SK-N-SH (cell line): ENCODE data around the gene TFG. TPM values are rescaled to one million over a fixed set of nuclear protein-coding genes. Genes with fewer than 3 reads are reported as not detected.

Source experiments
- CTCF ChIA-PET: fragments of 300-600, 350-600 bp; formaldehyde crosslinking; extraction: SDS; loops from one replicate; lab custom pipeline; 2021; lab: Yijun Ruan, JAX
- POLR2A ChIA-PET: fragments of 350-600 bp; sonication (Branson Sonifier 250); formaldehyde crosslinking; extraction: SDS; loops from one replicate; lab custom pipeline; 2020; ENCODE audit warnings: antibody characterized with exemption, inconsistent platforms; lab: Yijun Ruan, JAX
- DNase-seq: peaks from one replicate; pipeline ENCODE4 v3.0.0; 2012
- H2AFZ ChIP-seq: fragments of 200-600 bp; sonication (generic); 2 replicates; pipeline ENCODE4 v1.8.1; 2016; ENCODE audit warnings: antibody characterized with exemption, mild to moderate bottlenecking, low read depth
- H3F3A ChIP-seq: fragments of 200-600 bp; sonication (generic); replicated peaks from 2 replicates; pipeline ENCODE3; 2016; ENCODE audit warnings: antibody characterized with exemption, mild to moderate bottlenecking; ENCODE audit not compliant: insufficient read depth
- H3K27ac ChIP-seq, 2 experiments: fragments of 200-500 bp in 1 of 2; fragments of 200-600 bp in 1 of 2; sonication (Bioruptor generic) in 1 of 2; sonication (generic), shearing (Covaris generic) in 1 of 2; 2 replicates each; pipeline versions ENCODE4 v1.5.1 to v1.6.1; 2014 to 2016; ENCODE audit warnings: low read depth in 2 of 2, inconsistent platforms in 1 of 2, low read length in 1 of 2, mild to moderate bottlenecking in 1 of 2, mixed read lengths in 1 of 2
- H3K27me3 ChIP-seq: fragments of 200-600 bp; sonication (generic), shearing (Covaris generic); 2 replicates; pipeline ENCODE4 v1.6.1; 2016; ENCODE audit warnings: mixed run types; ENCODE audit not compliant: insufficient read depth
- H3K36me3 ChIP-seq, 2 experiments: fragments of 200-500 bp in 1 of 2; fragments of 200-600 bp in 1 of 2; sonication (Bioruptor generic) in 1 of 2; sonication (generic) in 1 of 2; replicated peaks in 1 of 2; 2 replicates each; pipeline versions ENCODE3 to v1.5.1; 2014 to 2016; ENCODE audit warnings: low read length in 1 of 2, mild to moderate bottlenecking in 1 of 2; ENCODE audit not compliant: insufficient read depth in 2 of 2, control insufficient read depth in 1 of 2
- H3K4me1 ChIP-seq, 2 experiments: fragments of 200-500 bp in 1 of 2; fragments of 200-600 bp in 1 of 2; sonication (Bioruptor generic) in 1 of 2; sonication (generic), shearing (Covaris generic) in 1 of 2; 2 replicates each; pipeline versions ENCODE4 v1.5.1 to v1.6.1; 2014 to 2016; ENCODE audit warnings: low read depth in 1 of 2, low read length in 1 of 2, mixed run types in 1 of 2; ENCODE audit not compliant: insufficient read depth in 2 of 2, control insufficient read depth in 1 of 2
- H3K4me2 ChIP-seq: fragments of 200-600 bp; sonication (generic), shearing (Covaris generic); 2 replicates; pipeline ENCODE4 v1.6.1; 2017; ENCODE audit warnings: mixed run types
- H3K4me3 ChIP-seq, 2 experiments: fragments of 200-500 bp in 1 of 2; fragments of 200-600 bp in 1 of 2; sonication (Bioruptor generic) in 1 of 2; sonication (generic), shearing (Covaris generic) in 1 of 2; 2 replicates each; pipeline versions ENCODE4 v1.5.1 to v1.8.1; 2014 to 2016; ENCODE audit warnings: low read depth in 2 of 2, inconsistent platforms in 1 of 2, low read length in 1 of 2, mild to moderate bottlenecking in 1 of 2, mixed read lengths in 1 of 2, moderate library complexity in 1 of 2
- H3K79me2 ChIP-seq: fragments of 200-600 bp; sonication (generic); 2 replicates; pipeline ENCODE4 v1.8.1; 2017; ENCODE audit warnings: mild to moderate bottlenecking; ENCODE audit not compliant: insufficient read depth
- H3K9ac ChIP-seq: fragments of 200-600 bp; sonication (generic); 2 replicates; pipeline ENCODE4 v1.6.1; 2017; ENCODE audit warnings: mixed run types
- H3K9me2 ChIP-seq: fragments of 200-600 bp; sonication (generic); 2 replicates; pipeline ENCODE4 v1.6.1; 2017; ENCODE audit warnings: mixed run types
- H3K9me3 ChIP-seq: fragments of 200-600 bp; sonication (generic); 2 replicates; pipeline ENCODE4 v1.6.1; 2017; ENCODE audit warnings: mixed run types, mild to moderate bottlenecking, moderate library complexity
- H4K20me1 ChIP-seq: fragments of 200-600 bp; sonication (generic); 2 replicates; pipeline ENCODE4 v1.6.1; 2017; ENCODE audit warnings: mild to moderate bottlenecking, mixed run types; ENCODE audit not compliant: insufficient read depth
- EP300 ChIP-seq, 2 experiments: IDR thresholded peaks; 2 replicates each; pipeline versions ENCODE4 v1.4.0 to v1.6.1; 2012; ENCODE audit warnings: borderline replicate concordance in 1 of 2, low read depth in 1 of 2, low read length in 1 of 2
- FOSL2 ChIP-seq: IDR thresholded peaks from 2 replicates; pipeline ENCODE4 v1.4.0; 2012; ENCODE audit warnings: low read depth, mild to moderate bottlenecking, moderate library complexity, borderline replicate concordance
- FOXJ3 ChIP-seq: sonication (generic); formaldehyde crosslinking; IDR thresholded peaks from 2 replicates; pipeline ENCODE4 v1.5.1; 2020; ENCODE audit warnings: mild to moderate bottlenecking, missing genetic modification reagents
- JUND ChIP-seq: IDR thresholded peaks from 2 replicates; pipeline ENCODE4 v1.4.0; 2012
- MXI1 ChIP-seq: IDR thresholded peaks from 2 replicates; pipeline ENCODE4 v1.6.1; 2012; ENCODE audit warnings: mild to moderate bottlenecking, low read depth, low read length, improper control_type of control experiment
- NFIC ChIP-seq: IDR thresholded peaks from 2 replicates; pipeline ENCODE4 v1.4.0; 2012; ENCODE audit warnings: borderline replicate concordance
- PBX3 ChIP-seq: IDR thresholded peaks from 2 replicates; pipeline ENCODE4; 2012
- RAD21 ChIP-seq: IDR thresholded peaks from 2 replicates; pipeline ENCODE4 v1.6.1; 2012; ENCODE audit warnings: mild to moderate bottlenecking, low read length
- RCOR1 ChIP-seq: fragments of 150-350 bp; IDR thresholded peaks from 2 replicates; pipeline ENCODE4 v1.6.1; 2017; ENCODE audit warnings: antibody characterized with exemption, low read length
- RXRA ChIP-seq: IDR thresholded peaks from 2 replicates; pipeline ENCODE4 v1.4.0; 2012; ENCODE audit warnings: low read depth, mild to moderate bottlenecking, borderline replicate concordance
- TAF1 ChIP-seq: IDR thresholded peaks from 2 replicates; pipeline ENCODE4 v1.6.1; 2012; ENCODE audit warnings: low read depth, mild to moderate bottlenecking, low read length, moderate library complexity, borderline replicate concordance
- TCF12 ChIP-seq: IDR thresholded peaks from 2 replicates; pipeline ENCODE4 v1.4.0; 2012
- YY1 ChIP-seq: IDR thresholded peaks from 2 replicates; pipeline ENCODE4 v1.4.0; 2012; ENCODE audit warnings: low read depth, mild to moderate bottlenecking
- WGBS: methylation state at CpG from one replicate; pipeline ENCODE4 v1.1.6; 2017; ENCODE audit warnings: low lambda C conversion rate; 5-methylcytosine and 5-hydroxymethylcytosine counted together
- polyA plus RNA-seq, 3 experiments: library from polyadenylated mRNA; depleted of rRNA; stranded (reverse); fragments of >200 nt; gene quantifications; 2 replicates each; pipeline ENCODE4 v1.2.3, GENCODE V29; 2012
- TF ChIP-seq, protein P1 (sequence below): fragments of 200-600 bp; sonication (generic); IDR thresholded peaks from 2 replicates; pipeline ENCODE4 v1.6.1; 2017; ENCODE audit warnings: antibody characterized with exemption, mild to moderate bottlenecking, moderate library complexity
- TF ChIP-seq, protein P2 (sequence below): IDR thresholded peaks from 2 replicates; pipeline ENCODE4 v1.6.1; 2012; ENCODE audit warnings: mild to moderate bottlenecking, low read depth, low read length, moderate library complexity
- TF ChIP-seq, protein P3 (sequence below): IDR thresholded peaks from 2 replicates; pipeline ENCODE4 v1.4.0; 2012; ENCODE audit warnings: low read depth, borderline replicate concordance

TFG gene
- polyA plus RNA-seq, 1 of the 3 experiments (the other 2 are of a cell fraction): 83.1 TPM

GRCh38 chr3:100796556-100796955 lies 87.3 kb downstream of the TFG start:
- Histone ChIP-seq H3K9me2 (no peaks in the 10 kb centered on the region), H3K36me3 (no peaks in the 10 kb centered on the region), H3K9me3 (no peaks in the 10 kb centered on the region), H3K27me3 (no peaks in the 10 kb centered on the region), H3K79me2 (no peaks in the 10 kb centered on the region), H3K4me2 (no peak overlapping the region), H2AFZ (no peak overlapping the region), H3F3A (peaks cover 3% of the 10 kb centered on the region), H3K27ac (no peak overlapping the region), H3K9ac (no peak overlapping the region), H4K20me1 (no peaks in the 10 kb centered on the region), H3K4me3 (no peak overlapping the region), H3K4me1 (peaks cover 0 to 7% of the 10 kb centered on the region in 2 experiments; a peak in 2 of 4 replicates)
- ChIA-PET CTCF (interaction anchor here (1.6 kb wide), 1 partner anchor 28 kb away, joined by 3 read pairs; no protein-coding TSS in a partner anchor), POLR2A (no interaction called here)
- DNase-seq: no peak
- TF ChIP-seq, protein P1, sequence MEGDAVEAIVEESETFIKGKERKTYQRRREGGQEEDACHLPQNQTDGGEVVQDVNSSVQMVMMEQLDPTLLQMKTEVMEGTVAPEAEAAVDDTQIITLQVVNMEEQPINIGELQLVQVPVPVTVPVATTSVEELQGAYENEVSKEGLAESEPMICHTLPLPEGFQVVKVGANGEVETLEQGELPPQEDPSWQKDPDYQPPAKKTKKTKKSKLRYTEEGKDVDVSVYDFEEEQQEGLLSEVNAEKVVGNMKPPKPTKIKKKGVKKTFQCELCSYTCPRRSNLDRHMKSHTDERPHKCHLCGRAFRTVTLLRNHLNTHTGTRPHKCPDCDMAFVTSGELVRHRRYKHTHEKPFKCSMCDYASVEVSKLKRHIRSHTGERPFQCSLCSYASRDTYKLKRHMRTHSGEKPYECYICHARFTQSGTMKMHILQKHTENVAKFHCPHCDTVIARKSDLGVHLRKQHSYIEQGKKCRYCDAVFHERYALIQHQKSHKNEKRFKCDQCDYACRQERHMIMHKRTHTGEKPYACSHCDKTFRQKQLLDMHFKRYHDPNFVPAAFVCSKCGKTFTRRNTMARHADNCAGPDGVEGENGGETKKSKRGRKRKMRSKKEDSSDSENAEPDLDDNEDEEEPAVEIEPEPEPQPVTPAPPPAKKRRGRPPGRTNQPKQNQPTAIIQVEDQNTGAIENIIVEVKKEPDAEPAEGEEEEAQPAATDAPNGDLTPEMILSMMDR: peak; percentile 49
- TF ChIP-seq, protein P2, sequence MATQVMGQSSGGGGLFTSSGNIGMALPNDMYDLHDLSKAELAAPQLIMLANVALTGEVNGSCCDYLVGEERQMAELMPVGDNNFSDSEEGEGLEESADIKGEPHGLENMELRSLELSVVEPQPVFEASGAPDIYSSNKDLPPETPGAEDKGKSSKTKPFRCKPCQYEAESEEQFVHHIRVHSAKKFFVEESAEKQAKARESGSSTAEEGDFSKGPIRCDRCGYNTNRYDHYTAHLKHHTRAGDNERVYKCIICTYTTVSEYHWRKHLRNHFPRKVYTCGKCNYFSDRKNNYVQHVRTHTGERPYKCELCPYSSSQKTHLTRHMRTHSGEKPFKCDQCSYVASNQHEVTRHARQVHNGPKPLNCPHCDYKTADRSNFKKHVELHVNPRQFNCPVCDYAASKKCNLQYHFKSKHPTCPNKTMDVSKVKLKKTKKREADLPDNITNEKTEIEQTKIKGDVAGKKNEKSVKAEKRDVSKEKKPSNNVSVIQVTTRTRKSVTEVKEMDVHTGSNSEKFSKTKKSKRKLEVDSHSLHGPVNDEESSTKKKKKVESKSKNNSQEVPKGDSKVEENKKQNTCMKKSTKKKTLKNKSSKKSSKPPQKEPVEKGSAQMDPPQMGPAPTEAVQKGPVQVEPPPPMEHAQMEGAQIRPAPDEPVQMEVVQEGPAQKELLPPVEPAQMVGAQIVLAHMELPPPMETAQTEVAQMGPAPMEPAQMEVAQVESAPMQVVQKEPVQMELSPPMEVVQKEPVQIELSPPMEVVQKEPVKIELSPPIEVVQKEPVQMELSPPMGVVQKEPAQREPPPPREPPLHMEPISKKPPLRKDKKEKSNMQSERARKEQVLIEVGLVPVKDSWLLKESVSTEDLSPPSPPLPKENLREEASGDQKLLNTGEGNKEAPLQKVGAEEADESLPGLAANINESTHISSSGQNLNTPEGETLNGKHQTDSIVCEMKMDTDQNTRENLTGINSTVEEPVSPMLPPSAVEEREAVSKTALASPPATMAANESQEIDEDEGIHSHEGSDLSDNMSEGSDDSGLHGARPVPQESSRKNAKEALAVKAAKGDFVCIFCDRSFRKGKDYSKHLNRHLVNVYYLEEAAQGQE: no peak
- TF ChIP-seq RAD21: 0 out of 2 replicates have a peak, but pooled peaks have one; percentile 15
- WGBS: 40% methylated on average over 2 of the region's 2 CpGs

DNA sequence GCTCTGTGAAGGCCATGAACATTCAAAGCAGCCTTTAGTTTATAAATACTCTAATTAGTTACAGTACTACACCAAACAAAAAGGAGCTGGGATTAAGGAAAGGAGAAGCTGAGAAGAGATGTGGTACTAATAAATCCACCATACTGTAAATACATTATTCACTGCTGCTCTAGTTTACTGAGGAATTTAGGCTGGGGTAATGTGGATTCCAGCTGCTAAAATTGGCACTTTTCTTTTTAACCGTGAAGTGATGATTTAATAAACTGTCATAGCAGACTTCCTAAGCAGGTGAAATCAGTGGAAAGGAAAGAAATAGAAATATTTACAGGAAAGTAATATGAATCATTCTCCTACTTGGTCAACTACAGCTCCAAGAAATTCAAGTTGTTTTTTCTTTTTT lies 88.7 kb downstream of the TFG start:
- Histone ChIP-seq H3F3A (peaks cover 5% of the 10 kb centered on the region), H3K9me2 (no peaks in the 10 kb centered on the region), H2AFZ (peak overlapping the region; percentile 19), H3K9ac (no peak overlapping the region), H3K9me3 (no peaks in the 10 kb centered on the region), H3K4me3 (no peak overlapping the region), H3K36me3 (no peaks in the 10 kb centered on the region), H3K4me1 (peaks cover 0 to 7% of the 10 kb centered on the region in 2 experiments; a peak in 2 of 4 replicates), H4K20me1 (no peaks in the 10 kb centered on the region), H3K4me2 (no peak overlapping the region), H3K79me2 (no peaks in the 10 kb centered on the region), H3K27ac (no peak overlapping the region; a peak in 1 of 4 replicates), H3K27me3 (no peaks in the 10 kb centered on the region)
- WGBS: 34% methylated on average over 1 of the region's 1 CpG
- CTCF ChIA-PET: interaction anchor here (0.9 to 1.6 kb wide), 2 partner anchors 27 to 29 kb away, joined by 3 read pairs; no protein-coding TSS in a partner anchor
- POLR2A ChIA-PET: no interaction called here
- no peak for DNase-seq
- TF ChIP-seq EP300 (IDR thresholded peaks at IDR 0.05; ENCODE audit: borderline replicate concordance in 1 of 2, low read depth in 1 of 2, low read length in 1 of 2): no peak
- no peak for TF ChIP-seq YY1
- TF ChIP-seq FOSL2: no peak
- TF ChIP-seq FOXJ3 (CRISPR knock-in tag): no peak
- TF ChIP-seq RCOR1: no peak
- TF ChIP-seq MXI1: no peak
- 0 out of 2 replicates have a peak, but pooled peaks have one; percentile 22 for TF ChIP-seq PBX3
- no peak for TF ChIP-seq NFIC
- TF ChIP-seq TCF12: peak; percentile 36; the same call in 1 of the 2 replicates
- TF ChIP-seq JUND: 0 out of 2 replicates have a peak, but pooled peaks have one; percentile 30
- no peak for TF ChIP-seq RXRA
- TF ChIP-seq TAF1: no peak
- TF ChIP-seq, protein P3, sequence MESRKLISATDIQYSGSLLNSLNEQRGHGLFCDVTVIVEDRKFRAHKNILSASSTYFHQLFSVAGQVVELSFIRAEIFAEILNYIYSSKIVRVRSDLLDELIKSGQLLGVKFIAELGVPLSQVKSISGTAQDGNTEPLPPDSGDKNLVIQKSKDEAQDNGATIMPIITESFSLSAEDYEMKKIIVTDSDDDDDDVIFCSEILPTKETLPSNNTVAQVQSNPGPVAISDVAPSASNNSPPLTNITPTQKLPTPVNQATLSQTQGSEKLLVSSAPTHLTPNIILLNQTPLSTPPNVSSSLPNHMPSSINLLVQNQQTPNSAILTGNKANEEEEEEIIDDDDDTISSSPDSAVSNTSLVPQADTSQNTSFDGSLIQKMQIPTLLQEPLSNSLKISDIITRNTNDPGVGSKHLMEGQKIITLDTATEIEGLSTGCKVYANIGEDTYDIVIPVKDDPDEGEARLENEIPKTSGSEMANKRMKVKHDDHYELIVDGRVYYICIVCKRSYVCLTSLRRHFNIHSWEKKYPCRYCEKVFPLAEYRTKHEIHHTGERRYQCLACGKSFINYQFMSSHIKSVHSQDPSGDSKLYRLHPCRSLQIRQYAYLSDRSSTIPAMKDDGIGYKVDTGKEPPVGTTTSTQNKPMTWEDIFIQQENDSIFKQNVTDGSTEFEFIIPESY: no peak
